HuH-7 (cell line): ENCODE measurements around the gene RNF44.
A peak's percentile ranks its signal among the peaks of the same experiment; 100 is the strongest.
"Not testable (repeated sequence)": the region's sequence is repeated elsewhere in the genome, so short reads cannot be mapped to it uniquely, and the experiment has no call there.

Experiments
- DNase-seq: peaks from one replicate; pipeline ENCODE4 v3.0.0; 2011; ENCODE audit warnings: low spot score

The RNF44 gene

DNA sequence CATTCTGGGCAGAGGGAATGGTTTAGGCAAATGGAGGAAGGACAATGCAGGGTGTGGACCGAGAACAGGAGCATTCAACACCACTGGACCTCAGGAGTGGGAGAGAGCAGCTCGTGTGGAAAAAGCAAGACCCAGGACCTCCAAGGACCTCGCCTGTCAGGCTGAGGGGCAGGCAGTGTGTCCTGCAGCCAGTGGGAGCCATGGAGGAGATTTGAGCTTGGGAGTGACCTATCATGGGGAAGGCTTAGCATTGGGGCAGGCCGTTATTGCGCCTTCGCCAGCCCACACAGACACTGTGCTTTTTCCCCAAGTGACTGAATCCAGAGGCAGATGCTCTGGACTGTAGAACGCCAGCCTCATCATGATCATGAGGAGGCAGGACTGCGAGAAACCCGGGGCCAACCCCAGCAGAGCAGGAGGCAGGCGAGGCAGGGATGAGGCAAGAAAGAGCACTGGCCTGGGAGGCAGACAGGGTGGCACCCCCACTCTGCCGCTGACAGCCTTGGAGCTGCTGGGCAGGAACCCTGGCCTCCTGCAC, 15.2 kb upstream of the RNF44 start:
- DNase-seq: no peak

GRCh38 chr5:176550937-176551336, 13.7 kb upstream of the RNF44 start:
- not testable (repeated sequence) for DNase-seq

GRCh38 chr5:176550275-176550831, 13.2 kb upstream of the RNF44 start:
- DNase-seq: no peak

GRCh38 chr5:176549871-176550270, 12.7 kb upstream of the RNF44 start:
- no peak for DNase-seq

GRCh38 chr5:176548967-176549444, 11.8 kb upstream of the RNF44 start, which contains the start of gene CDHR2:
Gene CDHR2, plus strand, starts transcription at chr5:176549342. Its CDS starts 16,011 bp downstream, at chr5:176565353.
- DNase-seq: peak; percentile 65

DNA sequence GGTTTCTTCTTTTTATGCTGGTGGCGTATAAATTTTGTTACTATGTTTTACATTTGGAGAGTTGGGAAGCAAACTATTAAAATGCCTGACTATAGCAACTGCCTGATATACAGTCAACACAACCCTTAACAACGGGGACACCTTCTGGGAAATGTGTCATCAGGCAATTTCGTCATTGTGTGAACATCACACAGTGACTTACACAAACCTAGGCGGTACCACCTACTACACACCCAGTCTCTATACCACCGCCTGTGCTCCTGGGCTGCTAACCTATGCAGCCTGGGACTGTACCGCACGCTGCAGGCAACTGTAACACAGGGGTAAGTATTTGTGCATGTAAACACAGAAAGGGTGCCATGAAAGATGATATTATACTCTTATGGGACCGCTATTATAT, 10.6 kb upstream of the RNF44 start:
- no peak for DNase-seq

- no peak for DNase-seq
Measured at GRCh38 chr5:176545737-176546509, 8.7 kb upstream of the RNF44 start.

- DNase-seq: no peak
Measured at GRCh38 chr5:176545388-176545736, 8.2 kb upstream of the RNF44 start.

- peak; percentile 79 for DNase-seq
Measured at GRCh38 chr5:176543428-176544182, 6.4 kb upstream of the RNF44 start.

DNA sequence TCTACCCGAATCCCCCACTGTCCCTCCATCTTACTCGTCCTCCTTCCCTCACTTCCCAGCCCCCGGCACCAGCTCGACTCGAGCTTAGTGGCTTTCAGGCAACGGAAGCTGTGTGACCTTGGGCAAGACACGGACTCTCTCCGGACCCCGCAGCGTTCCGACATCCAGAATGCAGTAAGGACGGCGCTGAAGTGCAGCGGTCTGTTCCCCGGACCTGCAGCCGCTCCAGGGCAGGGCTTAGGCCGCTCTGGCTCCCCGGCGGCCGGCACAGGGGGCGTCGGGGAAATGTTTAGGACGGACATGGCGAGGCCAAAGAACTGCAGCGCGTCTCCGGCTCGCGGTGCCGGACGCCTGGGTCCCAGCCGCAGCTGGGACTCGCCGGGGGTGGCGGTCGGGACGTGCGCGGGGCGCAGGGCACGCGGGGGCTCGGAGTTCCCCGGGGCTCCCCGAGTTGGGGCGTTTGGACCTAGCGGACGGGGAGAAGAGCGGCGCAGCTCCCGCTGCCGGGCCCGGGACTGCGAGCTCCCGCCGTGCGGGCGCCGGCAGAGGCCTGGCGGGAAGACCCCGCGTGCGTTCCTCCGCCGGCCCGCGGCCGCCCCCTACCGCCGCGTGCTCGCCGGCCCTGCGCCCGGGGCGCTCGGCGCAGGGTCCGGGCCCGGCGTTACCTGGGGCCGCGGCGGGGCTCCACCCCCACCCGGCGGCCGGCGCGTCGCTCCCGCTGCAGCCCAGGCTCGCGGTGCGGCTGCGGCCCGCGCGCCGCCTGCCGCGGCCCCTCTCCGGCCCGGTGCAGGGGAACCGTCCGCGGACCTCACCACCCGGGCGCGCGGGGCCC, 5.6 kb upstream of the RNF44 start:
- peak; percentile 70 for DNase-seq

DNA sequence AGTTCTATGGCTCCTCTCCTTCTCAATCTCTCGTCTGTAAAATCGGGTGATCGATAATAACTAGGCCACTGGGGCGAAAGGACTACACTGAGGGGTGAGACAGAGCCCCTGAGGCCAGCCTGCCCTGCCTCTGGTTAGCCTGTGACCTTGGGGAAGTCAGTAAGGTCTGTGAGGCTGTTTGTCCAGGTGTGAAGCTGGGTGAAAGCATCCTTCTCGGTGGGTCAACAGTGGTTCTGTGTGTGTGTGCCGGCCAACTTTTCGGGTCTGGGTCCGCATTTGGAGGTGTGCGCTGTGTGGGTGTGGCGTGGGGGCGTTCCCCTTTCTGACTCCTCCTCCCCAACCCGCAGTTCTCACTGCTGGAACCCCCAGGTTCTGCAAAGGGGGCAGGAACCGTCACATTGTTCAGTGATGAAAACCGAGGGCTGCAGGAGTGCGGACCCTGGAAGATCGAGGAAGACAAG, 5.0 kb upstream of the RNF44 start:
- DNase-seq: no peak

- DNase-seq: peak; percentile 69
Measured at GRCh38 chr5:176541338-176542134, 4.3 kb upstream of the RNF44 start.

DNA sequence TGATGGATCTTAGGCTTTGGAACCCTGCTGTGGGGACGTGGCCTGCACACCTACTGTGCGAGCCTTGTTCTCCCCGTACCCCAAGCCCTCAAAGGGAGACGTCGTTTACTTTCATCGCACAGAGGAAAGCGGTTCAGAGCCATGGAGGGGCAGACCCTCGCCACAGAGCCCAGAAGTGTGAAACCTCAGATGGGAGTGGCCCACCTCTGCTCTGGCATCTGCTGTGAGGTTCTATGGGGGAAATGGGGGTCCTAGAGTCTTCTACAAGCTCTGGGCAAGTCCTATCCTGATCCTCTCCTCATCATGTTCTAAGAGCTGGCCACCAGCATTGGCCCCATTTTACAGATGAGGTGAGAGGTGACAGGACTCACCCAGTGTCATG, 3.7 kb upstream of the RNF44 start:
- DNase-seq: no peak

DNA sequence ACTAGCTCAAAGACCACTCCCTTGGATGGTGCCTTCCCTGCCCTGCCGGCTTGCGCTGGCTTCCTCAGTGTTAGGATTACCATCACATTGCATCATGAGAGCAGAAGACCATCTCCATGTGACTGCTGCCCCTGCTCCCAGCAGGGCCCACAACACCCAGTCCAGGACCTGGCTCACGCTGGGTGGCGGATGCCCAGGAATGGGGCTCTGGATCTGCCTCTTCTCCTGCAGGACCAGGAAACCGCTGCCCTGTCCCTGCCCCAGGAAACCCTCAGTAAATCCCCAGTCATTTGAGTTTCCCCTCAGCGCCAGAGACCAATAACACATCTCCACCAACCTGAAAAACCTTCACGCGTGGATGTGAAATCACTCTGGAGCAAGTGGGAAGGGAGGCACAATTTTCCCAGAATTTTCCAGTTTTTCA, 3.3 kb upstream of the RNF44 start:
- no peak for DNase-seq

GRCh38 chr5:176538989-176539384, 1.8 kb upstream of the RNF44 start:
- no peak for DNase-seq

GRCh38 chr5:176538230-176538988, 1.2 kb upstream of the RNF44 start:
- DNase-seq: no peak

GRCh38 chr5:176537554-176538229, 490 bp upstream of the RNF44 start:
- DNase-seq: peak; percentile 94

GRCh38 chr5:176536132-176536901, 885 bp downstream of the RNF44 start:
- DNase-seq: peak; percentile 73

- no peak for DNase-seq
Measured at GRCh38 chr5:176535664-176536131, 1.5 kb downstream of the RNF44 start.
